Renal cortex interstitium (tissue), 11 donors: ENCODE data around the gene PYURF. TPM values are rescaled to one million over a fixed set of nuclear protein-coding genes. Genes with fewer than 3 reads are reported as not detected.

Experiments
- DNase-seq, 11 donors: peaks; one replicate each; pipeline ENCODE4 v3.0.0-alpha.2; 2013; ENCODE audit warnings: low read depth in 9 of 11, low spot score in 4 of 11; ENCODE audit errors: extremely low read depth in 1 of 11
- polyA plus RNA-seq, 3 donors: library from polyadenylated mRNA; unstranded; fragments of 120-200 nt; gene quantifications; one replicate each; pipeline ENCODE4 v1.2.1, GENCODE V29; 2013; ENCODE audit not compliant: insufficient read length in 3 of 3

The PYURF gene
- polyA plus RNA-seq, 3 donors: 105 to 127 (median 119) TPM

DNA sequence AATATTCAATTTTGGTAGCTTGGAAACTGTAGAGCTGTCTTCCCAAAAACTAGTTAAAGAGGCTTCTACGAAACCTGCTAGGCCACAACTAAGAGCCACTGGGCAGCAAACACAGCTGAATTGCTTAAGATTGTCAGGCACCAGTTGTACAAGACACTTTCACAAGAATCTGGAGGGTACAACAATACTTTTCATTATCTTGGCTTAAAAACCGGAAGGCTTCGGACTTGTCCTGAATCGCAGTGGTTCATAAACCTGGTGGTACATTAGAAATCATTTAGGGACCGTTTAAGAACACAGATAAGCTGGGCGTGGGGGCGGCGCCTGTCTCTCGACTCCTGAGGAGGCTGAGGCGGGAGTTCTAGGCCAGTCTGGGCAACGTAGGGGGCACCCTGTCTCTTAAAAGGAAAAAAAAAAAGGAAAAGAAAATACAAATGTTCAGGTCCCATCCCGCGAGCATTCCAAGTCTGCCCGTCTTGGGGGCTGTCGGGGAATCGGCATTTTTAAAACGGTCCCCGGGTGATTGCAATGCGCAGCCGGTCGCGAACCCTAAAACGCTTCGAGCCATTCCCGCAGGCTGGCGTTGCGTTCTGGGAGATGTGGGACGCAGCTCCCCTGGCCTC, 763 bp downstream of the PYURF start:
- DNase-seq: peak in 6 of 11 donors; percentile 7 to 35 (median 26)

DNA sequence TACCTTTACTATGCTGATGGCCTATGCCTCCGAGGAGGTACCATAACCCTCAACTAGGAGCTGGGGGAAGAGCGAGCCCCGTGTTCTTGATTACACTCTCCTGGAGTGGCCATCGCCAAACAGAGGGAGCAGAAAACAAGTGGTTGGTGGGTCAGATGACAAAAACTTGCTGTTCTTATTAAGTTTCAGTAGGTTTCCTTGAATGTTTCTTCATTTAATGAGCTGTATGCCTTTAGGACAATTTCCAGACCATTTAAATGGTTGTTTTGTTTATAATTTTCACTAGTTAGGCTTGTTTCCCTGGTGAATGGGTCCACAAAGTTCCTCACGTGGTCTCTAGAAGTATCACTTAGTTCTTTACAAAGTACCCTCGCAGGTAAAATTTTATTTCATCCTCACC, 4.7 kb downstream of the PYURF start:
- no peak for DNase-seq

DNA sequence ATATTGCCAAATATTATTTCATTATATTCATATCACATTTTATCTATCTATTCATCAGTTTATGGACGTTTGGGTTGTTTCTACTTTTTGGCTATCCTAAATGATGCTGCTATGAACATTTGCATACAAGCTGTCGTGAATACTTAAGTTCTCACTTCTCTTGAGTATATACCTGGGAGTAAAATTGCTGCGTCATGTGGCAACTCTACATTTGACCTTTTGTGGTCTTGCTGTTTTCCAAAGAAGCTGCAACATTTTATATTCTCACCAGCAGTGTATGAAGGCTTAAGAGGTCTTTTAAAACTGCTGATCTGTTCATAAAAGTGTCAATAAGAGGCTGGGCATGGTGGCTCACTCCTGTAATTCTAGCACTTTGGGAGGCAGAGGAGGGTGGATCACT, 5.8 kb downstream of the PYURF start:
- no peak for DNase-seq

DNA sequence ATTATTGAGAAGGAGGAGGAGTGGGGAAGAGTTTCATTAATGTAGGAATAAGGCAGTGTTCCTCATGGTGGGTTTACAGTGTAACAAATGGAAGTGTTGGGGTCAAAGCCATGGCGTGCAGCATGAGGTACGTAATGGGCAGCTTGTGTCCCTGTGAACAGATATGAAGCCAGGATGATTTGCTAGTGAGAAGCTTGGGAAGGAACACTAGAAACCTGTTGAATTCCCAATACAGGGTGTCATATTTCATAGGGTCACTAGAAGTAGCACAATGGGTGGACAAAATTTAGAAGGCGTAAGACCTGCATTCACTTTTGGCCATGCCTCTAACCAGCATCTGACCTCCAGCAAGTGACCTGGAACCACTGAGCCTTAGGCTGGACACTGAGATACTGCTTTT, 6.8 kb downstream of the PYURF start:
- no peak for DNase-seq

DNA sequence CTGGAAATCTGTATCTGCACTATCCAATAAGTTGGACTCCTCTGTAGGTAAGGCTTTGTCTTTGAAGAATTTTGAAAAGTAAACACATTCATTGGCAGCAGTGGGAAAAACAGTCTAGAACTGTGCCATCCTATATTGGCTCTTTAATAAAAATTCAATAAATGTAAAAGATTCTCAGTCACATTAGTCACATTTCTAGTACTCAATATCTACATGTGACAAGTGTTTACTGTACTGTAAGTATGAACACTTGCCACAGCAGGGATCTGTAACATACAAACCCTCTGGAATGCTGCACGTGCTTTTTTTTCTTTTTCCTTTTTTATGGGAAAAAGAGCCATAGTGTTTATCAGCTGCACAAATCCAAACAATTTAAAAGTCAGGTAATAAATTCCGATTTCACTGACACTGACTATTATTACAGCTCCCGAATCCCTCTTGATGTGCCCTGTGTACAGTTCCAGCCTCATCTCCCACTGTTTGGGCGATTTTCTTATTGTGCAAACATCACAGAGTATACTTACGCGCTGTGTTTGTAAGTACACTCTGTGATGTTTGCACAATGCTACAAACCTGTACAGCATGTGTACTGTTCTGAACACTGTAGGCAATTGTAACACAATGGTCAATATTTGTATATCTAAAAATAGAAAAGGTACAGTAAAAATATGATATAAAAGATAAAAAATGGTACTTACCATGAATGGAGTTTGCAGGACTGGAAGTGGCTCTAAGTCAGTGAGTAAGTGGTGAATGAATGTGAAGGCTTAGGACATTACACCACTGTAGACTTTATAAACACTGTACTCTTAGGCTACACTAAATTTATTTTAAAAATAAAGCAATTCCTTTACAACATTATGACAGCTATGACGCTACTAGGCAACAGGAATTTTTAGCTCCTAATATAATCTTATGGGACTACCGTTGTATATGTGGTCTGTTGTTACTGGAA, 8.7 kb downstream of the PYURF start:
- no peak for DNase-seq

GRCh38 chr4:88511236-88511635, 12.3 kb downstream of the PYURF start:
- DNase-seq: no peak

- DNase-seq: no peak
Measured at GRCh38 chr4:88503344-88503743, 20.2 kb downstream of the PYURF start.

DNA sequence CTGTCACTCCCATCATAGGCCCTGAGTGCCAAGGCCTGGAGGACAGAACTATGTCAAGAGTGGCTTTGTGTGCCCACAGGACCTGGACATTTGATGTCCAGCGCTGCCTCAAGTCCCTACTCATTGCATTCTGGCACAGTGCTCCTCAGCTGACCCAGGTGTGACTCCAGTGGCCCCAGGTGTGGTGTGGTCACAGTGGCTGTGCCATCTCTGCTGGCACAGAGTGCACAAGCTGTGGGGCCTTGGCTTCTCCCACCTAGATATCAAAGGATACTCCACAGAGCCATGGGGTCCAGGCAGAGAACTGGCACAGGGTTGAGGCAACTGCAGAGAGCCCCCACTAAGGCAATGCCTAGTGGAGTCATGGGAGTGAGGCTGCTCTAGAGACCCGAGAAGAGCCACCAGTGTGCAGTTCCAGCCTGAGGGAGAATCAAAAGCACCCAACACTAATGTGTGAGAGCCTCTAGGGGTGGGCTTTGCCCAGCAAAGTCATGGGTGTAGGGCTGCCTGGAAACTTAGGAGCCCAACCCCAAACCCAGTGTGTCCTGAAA, 25.6 kb downstream of the PYURF start:
- no peak for DNase-seq

DNA sequence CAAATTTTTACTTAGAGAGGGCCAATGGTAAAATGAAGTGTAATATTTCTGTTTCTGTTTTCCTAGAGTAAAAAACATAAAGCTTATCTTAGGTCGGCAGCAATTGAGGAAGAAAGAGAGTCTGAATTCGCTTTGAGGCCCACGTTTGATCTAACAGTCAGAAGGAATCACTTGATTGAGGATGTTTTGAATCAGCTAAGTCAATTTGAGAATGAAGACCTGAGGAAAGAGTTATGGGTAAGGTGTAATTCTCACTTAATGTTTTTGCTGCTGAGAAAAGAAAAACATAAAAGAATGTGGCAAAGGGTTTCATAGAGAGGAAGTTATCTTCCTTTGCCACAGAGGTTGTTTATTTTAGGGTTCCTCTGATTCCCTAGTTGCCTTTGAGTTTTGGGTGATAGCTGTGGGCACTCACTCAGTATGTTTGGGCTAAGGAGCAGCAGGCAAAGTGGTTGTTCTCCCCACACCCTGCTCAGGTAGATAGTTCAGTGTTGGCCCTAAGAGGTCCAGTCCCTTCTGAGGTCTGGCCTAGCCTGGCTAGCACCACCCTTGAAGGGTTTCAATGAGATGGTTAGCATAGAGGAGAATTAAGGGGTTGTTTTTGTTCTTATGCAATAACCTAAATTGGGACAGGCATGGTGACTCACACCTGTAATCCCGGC, 34.3 kb downstream of the PYURF start:
- no peak for DNase-seq

DNA sequence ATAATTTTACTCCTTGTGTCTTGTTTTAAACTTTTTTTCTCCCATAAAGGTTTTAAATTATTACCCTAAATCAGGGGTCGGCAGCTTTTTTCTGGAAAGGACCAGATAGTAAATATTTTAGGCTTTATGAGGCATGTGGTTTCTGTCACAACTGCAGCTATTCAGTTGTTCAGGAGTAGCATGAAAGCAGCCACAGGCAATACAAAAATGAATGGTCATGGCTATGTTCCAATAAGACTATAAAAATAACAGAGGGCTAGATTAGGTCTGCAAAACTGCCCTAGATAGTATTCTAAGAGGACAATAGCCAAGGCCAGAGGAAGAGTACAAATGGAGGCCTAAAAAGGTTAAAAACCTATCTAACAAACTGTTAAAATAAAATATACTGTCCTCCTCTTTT, 42.0 kb downstream of the PYURF start:
- peak in 4 of 11 donors; percentile 16 to 31 (median 24) for DNase-seq

- DNase-seq: no peak
Measured at GRCh38 chr4:88478247-88478646, 45.3 kb downstream of the PYURF start.

- no peak for DNase-seq
Measured at GRCh38 chr4:88477229-88477860, 46.2 kb downstream of the PYURF start.

Other genes with a start within 250 kb of the PYURF start
- gene PPM1K, start 239.2 kb downstream of the PYURF start, polyA plus RNA-seq: 10 to 100 TPM; 14.7 to 23.9 (median 17.5) TPM
- 10 to 100 TPM in 1 of 3 donors, 1 to 10 TPM in 2; 7.4 to 12.8 (median 9.3) TPM for gene HERC6, start 144.9 kb downstream of the PYURF start, polyA plus RNA-seq
- 1 to 10 TPM; 4.8 to 6.0 (median 4.8) TPM for gene HERC5, start 66.7 kb downstream of the PYURF start, polyA plus RNA-seq
- gene HERC3, start 68.7 kb upstream of the PYURF start, polyA plus RNA-seq: 10 to 100 TPM; 13.9 to 15.7 (median 14.4) TPM
- gene NAP1L5, start 174.1 kb upstream of the PYURF start, polyA plus RNA-seq: 10 to 100 TPM; 13.8 to 16.4 (median 14.0) TPM